Measurements from ENCODE around the gene SPRED2. TPM values are rescaled to one million over a fixed set of nuclear protein-coding genes. Genes with fewer than 3 reads are reported as not detected.
A peak's percentile ranks its signal among the peaks of the same experiment; 100 is the strongest.

SPRED2 gene
- total RNA-seq, 1 donor from 2014 or later: 43.9 TPM

DNA sequence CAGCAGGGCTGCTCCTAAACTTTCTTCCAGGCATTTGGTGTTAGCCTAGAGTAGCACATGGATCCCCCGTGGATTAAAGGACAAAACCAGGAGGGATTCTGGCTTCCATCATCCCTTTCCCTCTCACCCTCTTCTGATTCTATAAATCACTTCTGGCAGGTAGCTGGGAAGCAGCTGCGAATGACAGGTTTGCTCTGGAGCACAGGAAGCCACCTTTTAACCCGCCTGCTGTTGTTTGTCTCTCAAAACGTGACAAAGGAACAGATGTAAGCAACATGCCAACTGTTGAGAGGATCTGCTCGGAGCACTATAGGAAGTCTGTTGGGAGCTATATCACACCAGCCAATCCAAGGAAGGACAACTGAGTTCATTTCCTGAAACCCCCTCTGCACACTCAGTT lies 102.9 kb downstream of the SPRED2 start:
- Histone ChIP-seq H3K27ac (no peak overlapping the region), H3K36me3 (peaks cover 32% of the 10 kb centered on the region), H3K4me3 (no peak overlapping the region), H3K27me3 (ENCODE audit: low read depth) (no peaks in the 10 kb centered on the region), H3K9me3 (no peaks in the 10 kb centered on the region), H3K4me1 (no peaks in the 10 kb centered on the region)
- DNase-seq (no peak), ATAC-seq (no peak)
- intact Hi-C loops (cut with DNase I): no loop called here
- TF ChIP-seq, protein P1, sequence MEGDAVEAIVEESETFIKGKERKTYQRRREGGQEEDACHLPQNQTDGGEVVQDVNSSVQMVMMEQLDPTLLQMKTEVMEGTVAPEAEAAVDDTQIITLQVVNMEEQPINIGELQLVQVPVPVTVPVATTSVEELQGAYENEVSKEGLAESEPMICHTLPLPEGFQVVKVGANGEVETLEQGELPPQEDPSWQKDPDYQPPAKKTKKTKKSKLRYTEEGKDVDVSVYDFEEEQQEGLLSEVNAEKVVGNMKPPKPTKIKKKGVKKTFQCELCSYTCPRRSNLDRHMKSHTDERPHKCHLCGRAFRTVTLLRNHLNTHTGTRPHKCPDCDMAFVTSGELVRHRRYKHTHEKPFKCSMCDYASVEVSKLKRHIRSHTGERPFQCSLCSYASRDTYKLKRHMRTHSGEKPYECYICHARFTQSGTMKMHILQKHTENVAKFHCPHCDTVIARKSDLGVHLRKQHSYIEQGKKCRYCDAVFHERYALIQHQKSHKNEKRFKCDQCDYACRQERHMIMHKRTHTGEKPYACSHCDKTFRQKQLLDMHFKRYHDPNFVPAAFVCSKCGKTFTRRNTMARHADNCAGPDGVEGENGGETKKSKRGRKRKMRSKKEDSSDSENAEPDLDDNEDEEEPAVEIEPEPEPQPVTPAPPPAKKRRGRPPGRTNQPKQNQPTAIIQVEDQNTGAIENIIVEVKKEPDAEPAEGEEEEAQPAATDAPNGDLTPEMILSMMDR (IDR thresholded peaks at IDR 0.05): no peak

DNA sequence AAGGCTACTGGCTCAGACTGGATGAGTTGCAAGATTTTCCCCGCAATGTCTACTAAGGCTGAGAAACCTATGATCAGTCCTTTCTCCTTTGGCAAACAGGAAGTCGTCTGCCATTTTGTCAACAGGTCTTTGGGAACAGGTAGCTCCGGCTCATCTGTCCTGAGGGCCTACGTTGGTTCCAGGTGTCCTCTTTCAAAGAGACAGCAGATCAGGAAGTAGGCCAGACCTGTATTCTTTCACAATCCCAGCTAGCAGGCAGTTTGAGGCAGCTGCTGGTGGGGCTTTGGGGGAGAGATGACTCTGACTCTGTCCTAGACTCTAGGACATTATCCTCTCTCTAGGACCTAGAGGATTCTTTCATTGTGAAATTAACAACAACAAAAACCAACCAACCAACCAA lies 106.1 kb downstream of the SPRED2 start:
- Histone ChIP-seq H3K27me3 (ENCODE audit: low read depth) (no peaks in the 10 kb centered on the region), H3K36me3 (peaks cover 9% of the 10 kb centered on the region), H3K4me1 (no peaks in the 10 kb centered on the region), H3K9me3 (no peaks in the 10 kb centered on the region), H3K4me3 (no peak overlapping the region), H3K27ac (no peak overlapping the region)
- TF ChIP-seq, protein P1 (IDR thresholded peaks at IDR 0.05): no peak
- intact Hi-C loops (cut with DNase I): no loop called here
- ATAC-seq (no peak), DNase-seq (no peak)

DNA sequence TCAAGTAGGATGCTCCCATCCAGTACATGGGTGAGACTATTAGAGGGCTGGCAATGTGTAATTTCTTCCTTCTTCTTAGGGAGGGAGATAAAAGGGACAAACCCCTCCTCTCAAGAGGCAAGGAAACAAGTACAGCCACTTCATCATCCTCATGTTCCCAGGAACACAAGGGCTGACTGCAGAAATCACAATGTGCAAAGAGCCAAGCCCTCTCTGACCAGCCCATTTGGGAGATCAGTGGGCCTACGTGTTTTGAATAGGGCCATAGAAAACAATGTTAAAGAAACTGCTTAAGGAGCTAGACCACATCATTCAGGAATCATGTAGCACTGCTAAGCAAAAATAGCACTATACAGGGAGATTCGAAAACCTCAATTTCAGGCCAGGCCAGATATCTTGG lies 107.3 kb downstream of the SPRED2 start:
- H3K27me3 ChIP-seq (ENCODE audit: low read depth): no peaks in the 10 kb centered on the region
- H3K4me3 ChIP-seq: no peak overlapping the region
- no peaks in the 10 kb centered on the region for H3K4me1 ChIP-seq
- no peaks in the 10 kb centered on the region for H3K36me3 ChIP-seq
- no peaks in the 10 kb centered on the region for H3K9me3 ChIP-seq
- no peak overlapping the region for H3K27ac ChIP-seq
- ATAC-seq (no peak), DNase-seq (no peak)
- intact Hi-C loops (cut with DNase I): no loop called here
- TF ChIP-seq, protein P1 (IDR thresholded peaks at IDR 0.05): no peak

DNA sequence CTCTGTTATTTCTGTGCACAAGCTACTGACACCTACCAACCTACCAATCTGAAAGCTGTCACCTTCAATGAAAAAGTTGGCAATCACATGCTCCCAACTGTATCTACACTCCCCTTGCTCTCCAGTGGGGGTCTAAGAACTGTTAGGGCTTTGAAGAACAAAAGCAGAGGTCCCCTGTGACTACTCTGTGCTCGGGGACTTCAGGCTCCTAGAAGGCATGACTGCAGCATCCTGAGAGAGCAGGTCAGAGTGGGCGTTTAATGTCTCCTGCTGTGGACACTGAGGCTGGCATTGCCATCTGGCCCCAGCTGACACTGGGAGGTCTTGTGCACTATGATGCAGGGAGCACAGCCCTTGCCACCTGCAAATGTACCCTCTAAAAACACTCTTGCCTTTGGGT lies 111.5 kb downstream of the SPRED2 start:
- Histone ChIP-seq H3K36me3 (peaks cover 10% of the 10 kb centered on the region), H3K27ac (no peak overlapping the region), H3K4me3 (no peak overlapping the region), H3K4me1 (no peaks in the 10 kb centered on the region), H3K9me3 (no peaks in the 10 kb centered on the region), H3K27me3 (ENCODE audit: low read depth) (no peaks in the 10 kb centered on the region)
- ATAC-seq (no peak), DNase-seq (no peak)
- TF ChIP-seq, protein P1 (IDR thresholded peaks at IDR 0.05): no peak
- intact Hi-C loops (cut with DNase I): no loop called here

DNA sequence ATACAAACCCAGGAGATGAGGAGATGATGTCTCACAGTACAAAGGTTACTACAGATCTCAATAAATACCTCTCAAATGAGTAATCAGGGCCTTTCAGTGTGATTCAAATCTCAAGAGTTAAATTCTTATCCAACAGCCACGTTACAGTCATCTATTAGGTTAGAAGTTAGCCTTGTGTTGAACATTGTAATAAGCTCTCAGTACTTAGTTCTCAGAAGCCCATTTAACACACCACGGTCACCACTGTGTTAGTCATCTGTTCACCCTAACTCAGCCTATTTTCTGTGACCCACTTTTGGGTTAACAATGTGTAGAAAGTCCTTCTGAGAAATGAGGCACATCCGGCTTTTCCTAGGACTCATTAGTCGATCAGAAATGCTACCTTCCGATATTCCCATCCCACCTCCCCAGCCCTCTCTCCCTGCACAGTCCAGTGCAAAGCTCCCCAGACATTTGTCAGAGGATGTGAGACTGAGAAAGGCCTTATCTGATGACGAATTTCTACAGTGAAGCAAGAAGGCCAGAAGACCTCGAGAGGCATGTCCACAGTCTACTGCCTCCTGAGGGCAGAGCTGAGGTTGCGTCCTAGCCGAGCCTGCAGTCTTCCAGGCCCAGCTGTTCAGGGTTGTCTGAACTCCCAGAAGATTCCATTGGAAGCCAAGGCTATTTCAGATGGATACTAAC lies 112.2 kb downstream of the SPRED2 start:
- peak; percentile 52 for ATAC-seq
- intact Hi-C loops (cut with DNase I): no loop called here
- TF ChIP-seq, protein P1 (IDR thresholded peaks at IDR 0.05): no peak
- DNase-seq: no peak
- no peaks in the 10 kb centered on the region for H3K9me3 ChIP-seq
- H3K4me3 ChIP-seq: no peak overlapping the region
- H3K4me1 ChIP-seq: no peaks in the 10 kb centered on the region
- H3K36me3 ChIP-seq: peaks cover 16% of the 10 kb centered on the region
- no peaks in the 10 kb centered on the region for H3K27me3 ChIP-seq (ENCODE audit: low read depth)
- H3K27ac ChIP-seq: no peak overlapping the region
